A549 (cell line): ENCODE data around the gene EIF2S3.
A peak's percentile ranks its signal among the peaks of the same experiment; 100 is the strongest.

Source experiments
- CHD2 ChIP-seq: fragments of 150-350 bp; IDR thresholded peaks from 2 replicates; pipeline ENCODE4 v1.6.1; 2014; ENCODE audit warnings: low read length; ENCODE audit not compliant: partially characterized antibody
- EP300 ChIP-seq, 2 experiments: fragments of >200 bp; sonication (Bioruptor Twin); formaldehyde crosslinking; IDR thresholded peaks; 2 replicates in 1 of 2; 3 replicates in 1 of 2; pipeline ENCODE4 v1.6.1; 2016 to 2017
- TP53 ChIP-seq: fragments of 250-450 bp; sonication (Bioruptor Pico); IDR thresholded peaks from 2 replicates; pipeline ENCODE4 v1.5.0; 2021; ENCODE audit warnings: mild to moderate bottlenecking, moderate library complexity
- TF ChIP-seq, protein P1 (sequence below): fragments of >200 bp; sonication (Bioruptor Twin); formaldehyde crosslinking; IDR thresholded peaks from 3 replicates; pipeline ENCODE4 v1.5.1; 2016
- TF ChIP-seq, protein P2 (sequence below): IDR thresholded peaks from 2 replicates; pipeline ENCODE4 v1.6.1; 2012

GRCh38 chrX:24025741-24026403, 28.9 kb upstream of the EIF2S3 start:
- TF ChIP-seq, protein P1, sequence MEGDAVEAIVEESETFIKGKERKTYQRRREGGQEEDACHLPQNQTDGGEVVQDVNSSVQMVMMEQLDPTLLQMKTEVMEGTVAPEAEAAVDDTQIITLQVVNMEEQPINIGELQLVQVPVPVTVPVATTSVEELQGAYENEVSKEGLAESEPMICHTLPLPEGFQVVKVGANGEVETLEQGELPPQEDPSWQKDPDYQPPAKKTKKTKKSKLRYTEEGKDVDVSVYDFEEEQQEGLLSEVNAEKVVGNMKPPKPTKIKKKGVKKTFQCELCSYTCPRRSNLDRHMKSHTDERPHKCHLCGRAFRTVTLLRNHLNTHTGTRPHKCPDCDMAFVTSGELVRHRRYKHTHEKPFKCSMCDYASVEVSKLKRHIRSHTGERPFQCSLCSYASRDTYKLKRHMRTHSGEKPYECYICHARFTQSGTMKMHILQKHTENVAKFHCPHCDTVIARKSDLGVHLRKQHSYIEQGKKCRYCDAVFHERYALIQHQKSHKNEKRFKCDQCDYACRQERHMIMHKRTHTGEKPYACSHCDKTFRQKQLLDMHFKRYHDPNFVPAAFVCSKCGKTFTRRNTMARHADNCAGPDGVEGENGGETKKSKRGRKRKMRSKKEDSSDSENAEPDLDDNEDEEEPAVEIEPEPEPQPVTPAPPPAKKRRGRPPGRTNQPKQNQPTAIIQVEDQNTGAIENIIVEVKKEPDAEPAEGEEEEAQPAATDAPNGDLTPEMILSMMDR = no peak
- TF ChIP-seq, protein P2, sequence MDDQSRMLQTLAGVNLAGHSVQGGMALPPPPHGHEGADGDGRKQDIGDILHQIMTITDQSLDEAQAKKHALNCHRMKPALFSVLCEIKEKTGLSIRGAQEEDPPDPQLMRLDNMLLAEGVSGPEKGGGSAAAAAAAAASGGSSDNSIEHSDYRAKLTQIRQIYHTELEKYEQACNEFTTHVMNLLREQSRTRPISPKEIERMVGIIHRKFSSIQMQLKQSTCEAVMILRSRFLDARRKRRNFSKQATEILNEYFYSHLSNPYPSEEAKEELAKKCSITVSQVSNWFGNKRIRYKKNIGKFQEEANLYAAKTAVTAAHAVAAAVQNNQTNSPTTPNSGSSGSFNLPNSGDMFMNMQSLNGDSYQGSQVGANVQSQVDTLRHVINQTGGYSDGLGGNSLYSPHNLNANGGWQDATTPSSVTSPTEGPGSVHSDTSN = no peak
- TF ChIP-seq CHD2 (no peak), EP300 (IDR thresholded peaks at IDR 0.05) (peak in 1 of 2 experiments; percentile 5; a peak in 1 of 5 replicates), TP53 (CRISPR knock-in tag) (no peak)
